Activated CD4-positive, alpha-beta T cell treated with anti-CD3 and anti-CD28 coated beads, Interleukin-2, Interleukin-4, amounts not matched to agents 100 ng/mL and 50 ng/mL, durations not matched to agents 16 hours and 8 hours (primary cell): ENCODE measurements around the gene ZNF576.
"Not testable (repeated sequence)": the region's sequence is repeated elsewhere in the genome, so short reads cannot be mapped to it uniquely, and the experiment has no call there.

Experiments
- DNase-seq: peaks from one replicate; pipeline ENCODE4 v3.0.0-alpha.2; 2020; ENCODE audit warnings: low spot score

ZNF576 gene

DNA sequence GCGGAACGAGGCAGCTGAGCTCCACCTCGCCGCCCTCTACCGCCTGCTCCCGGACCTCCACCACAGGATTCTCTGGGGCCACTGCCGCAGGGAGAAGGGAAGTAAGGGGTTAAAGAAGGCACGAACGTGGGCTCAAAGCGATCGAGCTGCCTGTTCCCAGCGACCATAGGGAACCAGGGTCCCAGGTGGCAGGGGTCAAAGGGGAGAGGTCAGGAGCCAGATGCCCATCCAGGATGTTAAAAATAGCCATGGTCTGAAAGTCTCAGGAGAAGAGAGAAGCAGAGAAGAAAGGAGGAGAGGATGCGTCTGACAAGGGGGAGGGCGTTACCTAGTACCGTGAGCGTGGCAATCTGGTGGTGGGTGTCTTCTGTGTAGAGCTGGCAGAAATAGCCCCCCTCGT is 30.4 kb downstream of the ZNF576 start:
- no peak for DNase-seq

DNA sequence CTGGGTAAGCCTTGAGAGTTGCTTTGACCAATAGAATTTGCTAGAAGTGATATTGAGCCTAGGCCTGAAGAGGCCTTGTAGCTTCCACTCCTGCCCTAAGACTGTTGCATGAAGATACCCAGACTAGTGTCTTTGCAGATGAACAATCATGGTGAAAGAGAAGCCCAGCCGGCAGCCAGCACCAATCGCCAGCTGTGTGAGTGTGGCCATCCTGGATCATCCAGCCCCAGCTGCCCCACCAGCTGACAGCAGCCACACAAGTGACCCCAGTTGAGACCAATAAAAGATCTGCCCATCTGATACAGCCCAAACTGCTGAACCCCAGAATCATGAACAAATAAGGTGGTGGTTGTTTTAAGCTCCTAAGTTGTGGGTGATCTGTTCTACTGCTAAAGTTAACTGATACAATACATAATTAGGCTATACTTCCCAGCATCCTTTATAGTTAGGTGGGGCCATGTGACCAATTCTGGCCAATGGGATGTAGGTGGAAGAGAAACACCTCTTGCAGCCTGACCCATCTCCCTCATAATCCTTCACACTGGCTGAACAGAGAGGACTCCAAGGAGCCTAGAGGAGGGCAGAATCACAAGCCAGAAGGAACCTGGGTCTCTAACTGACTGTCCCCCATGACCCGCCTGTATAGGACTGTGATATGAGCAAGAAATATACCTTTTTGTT is 32.4 kb downstream of the ZNF576 start:
- DNase-seq = no peak

DNA sequence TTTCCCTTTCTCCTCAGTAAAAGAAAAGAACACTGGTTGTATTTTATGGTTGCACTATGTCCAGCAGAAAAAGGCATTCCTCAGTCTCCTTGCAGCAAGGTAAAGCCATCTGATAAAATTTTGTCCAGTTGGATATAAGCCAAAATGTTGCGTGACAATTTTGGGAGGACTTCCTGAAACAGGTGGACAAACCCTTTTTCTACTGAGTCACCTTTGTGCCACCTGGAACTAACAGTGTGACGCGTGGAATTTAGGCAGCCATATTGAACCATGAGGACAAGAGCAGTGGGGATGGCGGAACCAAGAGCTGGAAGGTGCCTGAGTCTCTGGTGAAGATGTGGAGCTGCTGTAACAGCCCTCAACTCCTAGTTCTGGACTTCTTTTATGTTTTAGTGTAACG is 35.1 kb downstream of the ZNF576 start:
- DNase-seq = no peak

DNA sequence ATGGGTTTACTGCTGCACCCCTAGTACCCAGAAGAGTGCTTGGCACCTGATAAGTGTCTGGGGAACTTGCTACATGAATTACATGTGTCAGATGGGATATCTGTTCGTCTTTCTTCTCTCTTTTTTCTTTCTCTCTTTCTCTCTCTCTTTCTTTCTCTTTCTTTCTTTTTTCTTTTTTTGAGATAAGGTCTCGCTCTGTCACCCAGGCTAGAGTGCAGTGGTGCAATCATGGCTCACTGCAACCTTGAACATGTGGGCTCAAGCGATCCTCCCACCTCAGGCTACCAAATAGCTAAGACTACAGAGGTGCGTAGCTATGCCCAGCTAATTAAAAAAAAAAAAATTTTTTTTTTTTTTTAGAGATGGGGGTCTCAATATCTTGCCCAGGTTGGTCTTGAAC is 37.1 kb downstream of the ZNF576 start:
- DNase-seq = no peak

DNA sequence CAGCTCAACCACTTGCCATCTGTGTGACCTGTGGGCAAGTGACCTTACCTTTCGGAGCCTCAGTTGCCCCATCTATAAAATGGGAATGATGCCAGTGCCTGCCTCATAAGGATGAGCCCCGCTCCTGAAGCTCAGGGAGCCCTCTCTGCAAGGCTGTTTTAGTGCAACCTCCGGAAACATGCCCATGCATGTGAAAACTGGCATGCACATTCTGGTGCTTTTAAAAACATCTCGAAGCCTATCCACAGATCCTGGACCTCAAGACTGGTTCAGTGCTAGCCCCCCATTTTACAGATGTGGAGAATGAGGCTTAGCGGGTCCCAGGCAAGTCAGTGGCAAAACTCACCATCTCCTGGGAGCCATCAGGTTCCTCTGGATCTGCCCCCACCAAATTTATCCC is 37.7 kb downstream of the ZNF576 start:
- DNase-seq = no peak

DNA sequence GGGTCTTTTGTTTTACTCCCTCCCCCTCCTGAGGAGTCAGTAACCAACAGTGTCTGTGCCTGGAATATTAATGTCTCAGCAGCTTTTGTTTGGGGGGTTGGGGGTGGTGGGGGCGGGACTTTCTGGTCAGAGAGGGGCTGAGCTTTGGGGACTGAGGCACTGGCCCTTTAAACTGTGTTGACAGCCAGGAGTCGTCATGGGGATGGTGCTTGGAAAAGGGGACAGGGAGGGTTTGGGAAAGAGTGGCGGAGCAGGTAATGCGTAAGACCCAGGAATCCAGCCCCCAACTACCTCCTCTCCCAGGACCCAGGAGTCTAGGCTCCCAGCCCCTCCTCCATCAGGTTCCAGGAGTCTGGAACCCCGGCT is 38.1 kb downstream of the ZNF576 start:
- DNase-seq = no peak

DNA sequence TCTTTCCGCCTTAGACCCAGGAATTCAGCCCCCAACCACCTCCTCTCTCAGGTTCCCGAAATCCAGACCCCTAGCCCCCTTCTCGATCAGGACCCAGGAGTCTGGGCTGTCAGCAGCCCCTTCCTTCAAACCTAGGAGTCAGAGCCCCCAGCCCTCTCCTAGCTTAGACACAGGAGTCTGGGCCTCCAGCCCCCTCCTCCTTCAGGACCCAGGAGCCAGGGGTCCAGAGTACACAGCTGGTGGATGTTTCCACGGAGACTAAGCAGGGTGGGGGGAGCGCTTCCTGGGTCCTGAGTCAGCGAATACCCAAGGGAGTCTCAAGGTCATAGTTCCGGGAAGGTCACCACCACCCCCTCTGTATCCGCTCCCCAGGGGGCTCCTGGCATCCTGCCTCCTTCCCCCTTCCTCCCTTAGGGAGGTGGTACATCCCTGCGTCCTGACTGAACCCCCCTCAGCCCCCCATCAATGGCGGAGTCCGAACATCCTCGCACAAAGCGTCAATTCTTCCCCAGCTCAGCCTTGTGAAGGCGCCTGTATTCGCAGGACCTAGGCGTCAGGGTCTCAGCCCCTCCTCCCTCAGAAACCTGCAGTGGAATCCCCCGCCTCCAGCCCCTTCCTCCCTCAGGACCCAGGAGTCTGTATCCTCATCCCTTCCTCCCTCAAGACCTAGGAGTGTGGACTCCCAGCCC is 38.6 kb downstream of the ZNF576 start:
- no peak for DNase-seq

DNA sequence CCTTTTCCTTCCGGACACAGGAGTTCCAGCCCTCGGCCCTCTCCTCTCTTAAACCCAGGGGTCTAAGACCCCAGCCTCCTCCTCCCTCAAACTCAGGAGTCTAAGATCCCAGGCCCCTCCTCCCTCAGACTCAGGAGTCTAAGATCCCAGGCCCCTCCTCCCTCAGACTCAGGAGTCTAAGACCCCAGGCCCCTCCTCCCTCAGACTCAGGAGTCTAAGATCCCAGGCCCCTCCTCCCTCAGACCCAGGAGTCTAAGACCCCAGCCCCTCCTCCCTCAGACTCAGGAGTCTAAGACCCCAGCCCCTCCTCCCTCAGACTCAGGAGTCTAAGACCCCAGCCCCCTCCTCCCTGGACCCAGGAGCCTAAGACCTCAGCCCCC is 39.2 kb downstream of the ZNF576 start:
- not testable (repeated sequence) for DNase-seq

DNA sequence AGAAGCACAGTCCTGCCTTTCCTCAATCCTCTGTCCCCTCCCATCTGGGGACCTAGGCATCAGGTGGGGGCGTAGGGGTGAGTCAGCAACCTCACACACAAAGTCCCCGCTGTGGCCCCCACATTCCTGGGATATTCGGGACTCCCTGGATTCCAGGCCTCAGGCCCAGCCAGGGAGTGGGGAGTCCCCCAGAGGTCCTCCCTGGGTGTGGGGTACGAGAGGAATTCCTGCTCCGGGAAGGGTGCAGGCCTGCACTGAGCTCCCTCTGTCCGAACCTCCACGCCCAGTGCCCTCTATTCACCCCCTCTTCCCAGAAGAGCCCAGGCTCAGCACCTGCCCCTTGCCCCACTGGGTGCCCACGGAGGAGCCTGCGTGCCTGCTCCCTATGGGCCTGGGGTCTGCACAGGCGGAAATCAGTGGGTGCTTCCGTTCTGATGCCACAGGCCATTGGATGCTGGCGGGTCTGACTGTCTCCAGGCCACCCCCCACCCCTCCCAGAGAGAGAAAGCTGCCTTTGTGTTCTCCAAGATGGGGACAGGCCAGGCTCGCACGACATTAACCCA is 39.8 kb downstream of the ZNF576 start:
- no peak for DNase-seq

DNA sequence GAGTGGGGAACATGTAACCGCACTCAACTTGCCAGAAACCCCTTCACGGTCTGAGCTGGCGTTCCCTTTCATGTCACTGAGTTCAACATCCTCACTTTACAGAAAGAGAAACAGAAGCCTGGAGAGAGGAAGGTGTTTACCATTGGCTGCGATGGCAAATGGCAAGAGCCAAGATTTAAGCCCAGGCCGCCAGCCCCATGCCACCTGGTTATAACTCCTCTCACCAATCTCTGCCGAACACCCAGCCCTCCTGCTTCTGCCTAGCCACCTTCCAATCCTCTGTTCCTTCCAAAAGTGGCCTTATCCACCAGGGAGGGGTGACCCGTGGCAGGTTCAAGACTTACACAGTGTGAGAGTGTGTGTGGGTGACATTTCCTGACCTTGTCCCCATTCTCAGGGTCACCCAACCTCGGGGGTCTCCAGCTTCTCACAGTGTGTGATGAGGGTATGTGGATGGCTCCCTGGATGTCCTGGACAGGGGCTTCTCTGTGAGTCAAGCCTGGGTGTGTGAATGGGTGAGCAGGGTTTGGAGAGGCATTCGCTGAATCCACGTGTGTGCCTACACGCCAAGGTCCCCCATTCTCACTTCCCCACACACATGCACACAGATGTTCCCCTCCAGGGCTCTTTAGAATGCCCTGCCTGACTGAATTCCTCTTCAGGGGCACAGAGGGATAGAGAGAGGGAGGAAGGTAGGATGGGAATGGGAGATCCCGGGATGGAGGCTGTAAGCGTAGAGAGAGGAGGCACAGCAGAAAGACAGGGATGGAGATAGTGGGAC is 42.0 kb downstream of the ZNF576 start:
- no peak for DNase-seq

DNA sequence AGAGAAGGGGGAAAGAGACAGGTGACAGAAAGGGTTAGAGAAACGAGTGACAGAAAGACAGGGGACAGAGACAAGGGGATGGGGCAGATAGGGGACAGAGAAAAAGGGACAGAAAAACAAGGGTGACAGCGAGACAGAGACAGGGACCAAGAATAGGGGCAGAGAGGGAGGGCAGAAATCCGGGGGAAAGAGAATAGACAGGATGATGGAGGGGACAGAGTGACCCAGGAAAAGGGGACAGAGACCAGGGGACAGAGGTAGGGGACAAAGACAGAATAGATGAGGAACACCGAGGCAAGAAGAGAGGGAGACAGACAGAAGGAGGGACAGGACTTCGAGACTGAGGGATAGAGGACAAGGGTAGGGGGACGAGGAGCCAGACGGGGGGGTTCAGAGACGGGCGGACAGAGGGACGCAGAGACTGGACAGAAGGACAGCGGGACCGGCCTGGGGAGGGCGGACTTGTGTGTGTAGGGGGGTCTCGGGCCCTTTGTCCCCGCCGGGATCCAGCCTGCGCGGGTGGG is 42.7 kb downstream of the ZNF576 start:
- no peak for DNase-seq

DNA sequence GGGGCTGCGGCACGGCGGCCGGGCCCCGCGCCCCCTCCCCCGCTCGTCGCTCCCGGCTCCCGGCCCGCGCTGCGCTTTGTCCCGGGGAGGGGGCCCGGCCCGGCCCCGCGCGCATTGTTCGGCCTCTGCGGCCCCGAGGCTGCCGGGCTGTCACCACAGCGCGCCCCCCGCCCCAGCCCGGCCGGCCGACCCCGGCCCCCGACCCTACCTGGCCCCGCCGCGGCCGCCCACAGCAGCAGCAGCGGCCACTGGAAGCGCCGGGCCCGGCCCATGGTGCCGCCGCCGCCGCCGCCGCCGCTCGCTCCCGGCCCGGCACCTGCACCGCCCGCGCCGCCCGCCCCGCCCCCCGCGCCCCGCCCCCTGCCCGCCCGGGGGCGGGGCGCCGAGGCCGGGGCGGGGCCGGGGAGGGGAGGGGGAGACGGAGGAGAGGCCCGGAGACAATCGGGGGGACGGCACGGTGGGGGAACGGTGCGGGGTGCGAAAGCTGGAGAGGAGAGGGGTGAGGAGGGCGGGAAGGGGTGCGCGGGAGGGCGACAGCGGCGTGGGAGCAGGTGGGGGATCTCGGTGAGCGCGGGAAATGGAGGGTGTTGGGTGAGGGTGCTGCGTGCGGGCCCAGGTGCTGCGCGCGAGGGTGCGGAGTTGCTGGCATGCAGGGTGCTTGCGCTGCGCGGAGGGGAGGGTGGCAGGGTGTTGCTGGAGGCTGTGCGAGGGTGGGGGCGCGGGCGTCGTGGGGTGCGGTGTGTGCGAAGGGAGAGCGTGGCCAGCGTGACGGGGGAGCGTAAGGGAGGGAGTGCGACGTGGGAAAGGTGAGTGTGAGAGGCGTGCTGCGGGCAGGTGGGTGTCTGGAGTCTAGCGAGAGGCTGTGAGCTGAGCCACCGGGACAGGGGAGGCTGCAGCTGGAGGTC is 43.4 kb downstream of the ZNF576 start, which contains the start of gene CADM4:
Gene CADM4, minus strand, starts transcription at position 332 of the 905 bp plus-strand sequence. Its CDS starts 60 bp downstream, at position 272.
- DNase-seq = no peak

DNA sequence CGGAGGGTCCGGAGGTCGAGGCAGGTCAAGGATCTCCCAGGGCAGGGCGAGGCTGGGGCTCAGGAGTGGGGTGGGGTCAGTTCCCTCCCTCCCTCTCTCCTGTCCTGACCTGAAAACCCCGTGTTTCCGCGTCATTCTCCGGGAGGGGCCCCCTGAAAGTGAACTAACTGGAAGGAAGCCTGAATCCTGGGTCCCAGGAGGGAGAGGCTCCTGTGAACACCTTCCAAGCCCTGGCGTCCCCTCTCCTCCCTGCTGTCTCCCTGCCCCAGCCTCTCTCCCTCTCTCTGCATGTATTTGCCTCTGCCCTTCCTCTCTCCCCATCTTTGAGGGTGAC is 44.0 kb downstream of the ZNF576 start:
- DNase-seq = no peak

DNA sequence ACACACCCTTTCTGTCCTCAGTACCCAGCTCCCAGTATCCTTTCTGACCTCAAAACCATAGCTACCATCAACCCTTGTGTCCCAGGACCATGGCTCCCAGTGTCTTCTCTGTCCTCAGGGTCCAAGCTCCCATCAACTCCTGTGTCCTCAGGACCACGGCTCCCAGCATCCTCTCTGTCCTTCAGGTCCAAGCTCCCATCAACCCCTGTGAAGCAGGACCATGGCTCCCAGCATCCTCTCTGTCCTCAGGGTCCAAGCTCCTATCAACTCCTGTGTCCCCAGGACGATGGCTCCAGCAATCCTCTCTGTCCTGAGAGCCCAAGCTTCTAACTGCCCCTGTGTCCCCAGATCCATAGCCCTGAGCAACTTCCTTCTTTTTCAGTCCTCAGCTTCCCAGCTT is 44.9 kb downstream of the ZNF576 start:
- DNase-seq = no peak

DNA sequence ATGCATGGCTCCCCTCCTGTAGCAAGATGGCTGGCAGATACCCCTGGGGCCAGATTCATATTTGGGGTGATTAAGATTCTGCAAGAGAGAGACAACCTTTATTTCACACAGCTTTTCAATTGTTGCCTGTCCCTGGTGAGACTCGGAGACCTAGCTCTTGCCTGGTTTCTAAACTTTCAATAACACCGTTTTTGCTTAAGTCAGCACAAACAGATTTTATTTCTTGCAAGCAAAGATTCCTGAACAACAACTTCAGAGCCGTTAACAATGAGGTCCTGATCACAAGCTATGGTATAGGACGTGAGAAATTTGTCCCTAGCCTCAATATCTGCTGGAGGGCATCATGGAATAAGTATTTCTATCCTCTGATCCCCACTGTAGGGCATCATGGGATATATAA is 46.1 kb downstream of the ZNF576 start:
- DNase-seq = no peak

DNA sequence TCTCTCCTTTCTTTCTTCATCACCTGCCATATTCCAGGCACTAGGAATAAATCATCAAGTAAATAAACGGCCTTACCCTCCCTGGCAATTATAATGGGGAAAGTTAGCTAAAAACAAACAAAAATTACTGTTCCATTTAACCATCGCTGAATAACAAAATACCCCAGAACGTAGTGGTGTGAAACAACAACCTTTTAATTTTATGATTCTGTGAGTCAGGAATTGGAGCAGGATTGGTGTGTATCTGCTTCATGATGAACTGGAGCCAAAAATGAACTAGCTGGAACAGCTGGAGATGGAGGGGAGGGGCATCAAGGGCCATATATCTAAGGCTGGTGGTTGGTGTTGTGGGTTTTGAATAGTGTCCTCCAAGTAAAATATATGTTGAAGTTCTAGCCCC is 46.9 kb downstream of the ZNF576 start:
- no peak for DNase-seq

DNA sequence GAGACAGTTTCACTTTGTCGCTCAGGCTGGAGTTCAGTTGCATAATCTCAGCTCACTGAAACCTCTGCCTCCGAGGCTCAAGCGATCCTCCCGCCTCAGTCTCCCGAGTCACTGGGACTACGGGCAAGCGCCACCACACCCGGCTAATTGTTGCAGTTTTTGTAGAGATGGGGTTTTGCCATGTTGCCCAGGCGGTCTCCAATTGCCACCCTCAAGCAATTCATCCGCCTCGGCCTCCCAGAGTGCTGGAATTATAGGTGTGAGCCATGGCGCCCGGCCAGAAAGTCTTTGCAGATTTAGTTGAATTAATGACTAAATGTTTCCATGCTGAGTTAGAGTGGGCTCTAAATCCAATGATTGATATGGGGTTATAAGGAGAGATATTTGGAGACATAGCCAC is 47.8 kb downstream of the ZNF576 start:
- no peak for DNase-seq

DNA sequence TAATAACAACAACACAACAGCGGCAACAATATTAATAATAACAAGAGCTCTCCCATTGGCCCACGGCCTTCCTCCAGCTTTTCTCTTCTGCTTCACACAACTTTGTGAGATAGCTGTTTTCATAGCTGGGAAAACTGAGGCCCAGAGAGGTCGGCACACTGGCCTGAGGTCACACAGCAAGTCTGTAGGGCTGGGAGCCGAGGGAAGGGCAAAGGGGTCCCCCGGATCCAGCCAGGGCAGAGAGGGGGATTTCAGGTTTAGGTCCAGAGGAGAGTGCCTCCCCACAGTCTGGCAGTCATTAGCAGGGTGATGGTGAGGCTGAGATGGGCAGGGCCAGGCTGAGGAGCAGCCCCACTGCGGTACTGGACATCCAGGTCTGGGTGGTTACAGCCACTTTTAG is 52.2 kb downstream of the ZNF576 start:
- DNase-seq = no peak

DNA sequence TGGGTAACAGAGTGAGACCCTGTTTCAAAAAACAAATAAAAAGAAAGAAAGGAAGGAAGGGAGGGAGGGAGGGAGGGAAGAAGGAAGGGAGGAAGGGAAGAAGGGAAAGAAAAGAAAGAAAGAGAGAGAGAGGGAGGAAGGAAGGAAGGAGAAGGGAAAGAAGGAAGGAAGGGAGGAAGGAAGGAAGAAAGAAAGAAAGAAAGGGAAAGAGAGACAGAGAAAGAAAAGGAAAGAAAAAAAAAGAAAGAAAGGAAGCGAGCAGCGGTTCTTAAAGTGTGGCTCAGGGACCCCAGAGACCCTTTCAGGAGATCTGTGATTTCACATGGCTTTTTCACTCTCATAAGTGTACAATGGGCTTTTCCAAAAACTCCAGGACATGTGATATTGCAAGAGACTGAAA is 53.1 kb downstream of the ZNF576 start:
- no peak for DNase-seq

DNA sequence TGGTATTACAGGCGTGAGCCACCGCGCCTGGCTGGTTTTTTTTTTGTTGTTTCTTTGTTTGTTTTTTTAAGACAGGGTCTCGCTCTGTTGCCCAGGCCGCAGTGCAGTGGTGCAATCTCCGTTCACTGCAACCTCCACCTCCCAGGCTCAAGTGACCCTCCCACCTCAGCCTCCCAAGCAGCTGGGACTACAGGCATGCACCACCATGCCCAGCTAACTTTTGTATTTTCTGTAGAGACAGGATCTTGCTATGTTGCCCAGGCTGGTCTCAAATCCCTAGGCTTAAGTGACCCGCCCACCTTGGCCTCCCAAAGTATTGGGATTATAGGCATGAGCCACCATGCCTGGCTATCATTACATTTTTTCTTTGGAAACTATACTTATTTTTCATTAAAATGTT is 53.9 kb downstream of the ZNF576 start:
- DNase-seq = not testable (repeated sequence)
